ENCODE results near the gene SRRD.

DNA sequence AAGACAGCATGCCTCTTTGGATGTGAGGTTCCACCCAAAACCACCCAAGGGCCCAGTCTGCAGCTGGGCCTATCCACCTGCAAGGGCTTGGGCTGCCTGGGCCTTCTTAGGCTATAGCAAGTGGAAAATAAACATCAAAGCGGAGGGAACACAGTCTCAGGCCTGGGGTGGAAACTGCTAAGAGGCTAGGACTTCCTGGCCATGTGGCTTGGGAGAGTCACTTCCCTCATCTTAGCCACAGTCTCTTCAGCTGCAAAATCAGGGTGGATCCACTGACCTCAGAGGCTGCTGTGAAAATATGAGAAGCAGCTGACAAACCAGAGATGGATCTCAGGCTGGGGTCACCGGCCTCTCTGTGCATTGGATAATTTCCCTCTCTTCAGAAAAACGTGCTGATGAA lies 59.2 kb downstream of the SRRD start:
- no peak for TF ChIP-seq RAD21 (IDR thresholded peaks at IDR 0.05 in 1 of 2, conservative IDR thresholded peaks at IDR 0.05 in 1 of 2; ENCODE audit: low read depth in 2 of 2, low read length in 2 of 2)
- TF ChIP-seq, protein P1, sequence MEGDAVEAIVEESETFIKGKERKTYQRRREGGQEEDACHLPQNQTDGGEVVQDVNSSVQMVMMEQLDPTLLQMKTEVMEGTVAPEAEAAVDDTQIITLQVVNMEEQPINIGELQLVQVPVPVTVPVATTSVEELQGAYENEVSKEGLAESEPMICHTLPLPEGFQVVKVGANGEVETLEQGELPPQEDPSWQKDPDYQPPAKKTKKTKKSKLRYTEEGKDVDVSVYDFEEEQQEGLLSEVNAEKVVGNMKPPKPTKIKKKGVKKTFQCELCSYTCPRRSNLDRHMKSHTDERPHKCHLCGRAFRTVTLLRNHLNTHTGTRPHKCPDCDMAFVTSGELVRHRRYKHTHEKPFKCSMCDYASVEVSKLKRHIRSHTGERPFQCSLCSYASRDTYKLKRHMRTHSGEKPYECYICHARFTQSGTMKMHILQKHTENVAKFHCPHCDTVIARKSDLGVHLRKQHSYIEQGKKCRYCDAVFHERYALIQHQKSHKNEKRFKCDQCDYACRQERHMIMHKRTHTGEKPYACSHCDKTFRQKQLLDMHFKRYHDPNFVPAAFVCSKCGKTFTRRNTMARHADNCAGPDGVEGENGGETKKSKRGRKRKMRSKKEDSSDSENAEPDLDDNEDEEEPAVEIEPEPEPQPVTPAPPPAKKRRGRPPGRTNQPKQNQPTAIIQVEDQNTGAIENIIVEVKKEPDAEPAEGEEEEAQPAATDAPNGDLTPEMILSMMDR (IDR thresholded peaks at IDR 0.05; ENCODE audit: control extremely low read depth in 1 of 3, insufficient read depth in 1 of 3, low read depth in 1 of 3, low read length in 3 of 3) = no peak
- no peak for TF ChIP-seq JUN (IDR thresholded peaks at IDR 0.05; ENCODE audit: low read depth, low read length)
- no peak for TF ChIP-seq EGR1 (IDR thresholded peaks at IDR 0.05; ENCODE audit: borderline replicate concordance, low read depth, low read length)
- TF ChIP-seq POLR2A (IDR thresholded peaks at IDR 0.05; ENCODE audit: control extremely low read depth in 1 of 2, low read depth in 2 of 2, low read length in 2 of 2) = no peak
- TF ChIP-seq EZH2 (IDR thresholded peaks at IDR 0.05; ENCODE audit: low read depth, low read length, severe bottlenecking) = no peak
